Measurements from ENCODE around the gene COPB1.

Gene COPB1

GRCh38 chr11:14499178-14499559 is 442 bp downstream of the COPB1 start:
- TF ChIP-seq CTCF (IDR thresholded peaks at IDR 0.05; ENCODE audit: borderline replicate concordance, control extremely low read depth, extremely low read depth, insufficient read depth, missing control alignments), result no peak
- DNase-seq (ENCODE audit: low spot score), result peak; percentile 41
- in situ Hi-C loops (cut with MboI; ENCODE audit: low sequenced_read_pairs, unreplicated experiment), result no loop called here

- DNase-seq (ENCODE audit: low spot score), result no peak
- in situ Hi-C loops (cut with MboI; ENCODE audit: low sequenced_read_pairs, unreplicated experiment), result no loop called here
- no peak for TF ChIP-seq CTCF (IDR thresholded peaks at IDR 0.05; ENCODE audit: borderline replicate concordance, control extremely low read depth, extremely low read depth, insufficient read depth, missing control alignments)
These were observed 18.9 kb downstream of the COPB1 start for GRCh38 chr11:14480716-14481115.

GRCh38 chr11:14471127-14471526 is 28.5 kb downstream of the COPB1 start:
- DNase-seq (ENCODE audit: low spot score), result no peak
- in situ Hi-C loops (cut with MboI; ENCODE audit: low sequenced_read_pairs, unreplicated experiment), result no loop called here
- TF ChIP-seq CTCF (IDR thresholded peaks at IDR 0.05; ENCODE audit: borderline replicate concordance, control extremely low read depth, extremely low read depth, insufficient read depth, missing control alignments), result no peak

- in situ Hi-C loops (cut with MboI; ENCODE audit: low sequenced_read_pairs, unreplicated experiment), result no loop called here
- DNase-seq (ENCODE audit: low spot score), result no peak
These were observed 36.0 kb downstream of the COPB1 start for GRCh38 chr11:14463623-14464022.

GRCh38 chr11:14460147-14460546 is 39.5 kb downstream of the COPB1 start:
- DNase-seq (ENCODE audit: low spot score), result no peak
- in situ Hi-C loops (cut with MboI; ENCODE audit: low sequenced_read_pairs, unreplicated experiment), result no loop called here

More at GRCh38 chr11:14463623-14464022, 36.0 kb downstream of the COPB1 start:
- no peak for TF ChIP-seq CTCF (IDR thresholded peaks at IDR 0.05; ENCODE audit: borderline replicate concordance, control extremely low read depth, extremely low read depth, insufficient read depth, missing control alignments)

GRCh38 chr11:14458377-14458776 is 41.2 kb downstream of the COPB1 start:
- DNase-seq (ENCODE audit: low spot score), result no peak
- no peak for TF ChIP-seq CTCF (IDR thresholded peaks at IDR 0.05; ENCODE audit: borderline replicate concordance, control extremely low read depth, extremely low read depth, insufficient read depth, missing control alignments)
- in situ Hi-C loops (cut with MboI; ENCODE audit: low sequenced_read_pairs, unreplicated experiment), result no loop called here

More at GRCh38 chr11:14460147-14460546, 39.5 kb downstream of the COPB1 start:
- TF ChIP-seq CTCF (IDR thresholded peaks at IDR 0.05; ENCODE audit: borderline replicate concordance, control extremely low read depth, extremely low read depth, insufficient read depth, missing control alignments), result no peak

All from GM13976 (cell line).